Astrocyte (in vitro differentiated cells and primary cell): ENCODE measurements around the gene ST6GALNAC6. TPM values are rescaled to one million over a fixed set of nuclear protein-coding genes. Genes with fewer than 3 reads are reported as not detected.

Experiments
- DNase-seq: peaks from one replicate; pipeline ENCODE4 v3.0.0-alpha.2; 2010; ENCODE audit warnings: low read depth
- FAIRE-seq: peaks from 2 replicates; lab custom pipeline; 2011; peaks lifted over from hg19 to GRCh38; lab: Jason Lieb, UNC
- H2AFZ ChIP-seq: 2 replicates; pipeline ENCODE4 v1.6.0; 2012; ENCODE audit warnings: low read depth, low read length, inconsistent platforms
- H3K27ac ChIP-seq: 2 replicates; pipeline ENCODE4 v1.5.1; 2011; ENCODE audit warnings: low read depth, low read length, inconsistent platforms
- H3K27me3 ChIP-seq: 2 replicates; pipeline ENCODE4 v1.6.0; 2011; ENCODE audit warnings: low read length, inconsistent platforms; ENCODE audit not compliant: insufficient read depth
- H3K36me3 ChIP-seq: 2 replicates; pipeline ENCODE4 v1.5.1; 2011; ENCODE audit warnings: low read length, inconsistent platforms; ENCODE audit not compliant: insufficient read depth
- H3K4me1 ChIP-seq: 2 replicates; pipeline ENCODE4 v1.5.1; 2011; ENCODE audit warnings: low read length, inconsistent platforms; ENCODE audit not compliant: insufficient read depth
- H3K4me2 ChIP-seq: 2 replicates; pipeline ENCODE4 v1.6.0; 2012; ENCODE audit warnings: low read length, inconsistent platforms
- H3K4me3 ChIP-seq: 2 replicates; pipeline ENCODE4 v1.5.1; 2011; ENCODE audit warnings: low read depth, mild to moderate bottlenecking, low read length, inconsistent platforms; ENCODE audit not compliant: insufficient read depth
- H3K79me2 ChIP-seq: 2 replicates; pipeline ENCODE4 v1.6.0; 2012; ENCODE audit warnings: mild to moderate bottlenecking, low read length, inconsistent platforms; ENCODE audit not compliant: insufficient read depth
- H3K9ac ChIP-seq: 2 replicates; pipeline ENCODE4 v1.6.0; 2012; ENCODE audit warnings: mild to moderate bottlenecking, low read length, inconsistent platforms
- H3K9me3 ChIP-seq: 2 replicates; pipeline ENCODE4 v1.5.1; 2012; ENCODE audit warnings: low read depth, mild to moderate bottlenecking, low read length, inconsistent platforms; ENCODE audit not compliant: insufficient read depth
- H4K20me1 ChIP-seq: 2 replicates; pipeline ENCODE4 v1.6.0; 2012; ENCODE audit warnings: low read length, inconsistent platforms; ENCODE audit not compliant: insufficient read depth
- H3K27ac Mint-ChIP-seq: one replicate; pipeline ENCODE4 v1.8.0; 2021; ENCODE audit warnings: mild to moderate bottlenecking, mixed read lengths; ENCODE audit not compliant: unreplicated experiment
- H3K27me3 Mint-ChIP-seq: one replicate; pipeline ENCODE4 v1.8.0; 2021; ENCODE audit warnings: low read depth, mixed read lengths; ENCODE audit not compliant: unreplicated experiment
- H3K36me3 Mint-ChIP-seq: one replicate; pipeline ENCODE4 v1.8.0; 2021; ENCODE audit warnings: low read depth, mixed read lengths; ENCODE audit not compliant: unreplicated experiment
- H3K4me1 Mint-ChIP-seq: one replicate; pipeline ENCODE4 v1.8.0; 2021; ENCODE audit warnings: low read depth, mixed read lengths; ENCODE audit not compliant: unreplicated experiment
- H3K4me3 Mint-ChIP-seq: one replicate; pipeline ENCODE4 v1.8.0; 2021; ENCODE audit warnings: mild to moderate bottlenecking, moderate library complexity, mixed read lengths; ENCODE audit not compliant: unreplicated experiment
- H3K9me3 Mint-ChIP-seq: one replicate; pipeline ENCODE4 v1.8.0; 2021; ENCODE audit warnings: mild to moderate bottlenecking, mixed read lengths; ENCODE audit not compliant: unreplicated experiment
- EZH2 ChIP-seq: IDR thresholded peaks from 2 replicates; pipeline ENCODE4 v1.6.1; 2012; ENCODE audit warnings: mild to moderate bottlenecking, low read length, inconsistent platforms; ENCODE audit not compliant: insufficient read depth
- total RNA-seq: library from RNA; stranded (reverse); gene quantifications from 2 replicates; pipeline ENCODE4 v1.2.1, GENCODE V29; 2021
- TF ChIP-seq, protein P1 (sequence below): IDR thresholded peaks from 2 replicates; pipeline ENCODE4 v1.5.1; 2011; ENCODE audit warnings: low read depth, mild to moderate bottlenecking, inconsistent platforms, low read length, moderate library complexity; ENCODE audit not compliant: insufficient read depth

The ST6GALNAC6 gene
- total RNA-seq, 1 donor from 2014 or later = 30.4 TPM

DNA sequence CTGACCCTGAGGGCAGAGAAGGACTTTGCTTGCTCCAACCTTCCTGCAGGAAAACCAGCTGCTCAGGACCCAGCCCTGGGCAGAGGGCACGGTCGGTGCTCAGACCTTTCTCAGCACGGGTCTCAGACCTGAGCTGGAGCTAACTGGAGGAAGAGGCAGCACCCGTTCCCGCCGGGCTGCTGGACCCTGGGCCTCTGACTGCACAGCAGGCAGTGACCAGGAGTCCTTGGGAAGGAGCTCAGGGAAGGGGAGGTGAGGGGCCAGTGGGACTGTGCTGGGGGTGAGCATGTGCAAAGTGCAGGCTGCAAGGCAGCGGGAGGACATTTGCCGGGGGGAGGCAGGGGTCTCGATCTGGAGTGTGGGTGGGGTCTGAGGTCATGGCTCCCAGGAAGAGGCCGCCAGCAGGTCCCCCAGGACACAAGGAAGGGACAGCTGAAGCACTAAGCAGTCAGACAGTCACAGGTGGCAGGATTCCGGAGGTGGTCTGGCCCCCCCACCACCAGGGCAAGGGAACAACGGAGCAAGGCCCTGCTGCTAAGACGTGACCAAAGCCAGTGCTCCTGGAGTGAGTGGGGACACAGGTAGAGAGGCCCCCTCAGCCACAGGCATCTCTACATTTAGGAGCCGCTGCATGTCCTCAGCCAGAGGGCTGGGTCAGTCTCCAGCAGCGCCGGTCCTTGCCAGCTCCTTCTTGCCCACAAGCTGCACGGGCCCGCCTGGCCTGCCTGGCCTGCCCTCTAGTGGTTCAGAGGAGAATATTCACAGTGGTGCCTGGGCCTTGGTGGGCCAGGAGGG is 43.0 kb upstream of the ST6GALNAC6 start:
- no peak overlapping the region for H3K4me3 Mint-ChIP-seq
- H3K9me3 Mint-ChIP-seq = no peaks in the 10 kb centered on the region
- H3K9ac ChIP-seq = no peak overlapping the region
- H3K4me1 Mint-ChIP-seq = no peaks in the 10 kb centered on the region
- DNase-seq (no peak), FAIRE-seq (no peak)
- H3K9me3 ChIP-seq = no peaks in the 10 kb centered on the region
- no peak overlapping the region for H3K4me2 ChIP-seq
- no peak overlapping the region for H2AFZ ChIP-seq
- no peak overlapping the region for H3K27ac ChIP-seq
- no peaks in the 10 kb centered on the region for H3K4me1 ChIP-seq
- TF ChIP-seq, protein P1, sequence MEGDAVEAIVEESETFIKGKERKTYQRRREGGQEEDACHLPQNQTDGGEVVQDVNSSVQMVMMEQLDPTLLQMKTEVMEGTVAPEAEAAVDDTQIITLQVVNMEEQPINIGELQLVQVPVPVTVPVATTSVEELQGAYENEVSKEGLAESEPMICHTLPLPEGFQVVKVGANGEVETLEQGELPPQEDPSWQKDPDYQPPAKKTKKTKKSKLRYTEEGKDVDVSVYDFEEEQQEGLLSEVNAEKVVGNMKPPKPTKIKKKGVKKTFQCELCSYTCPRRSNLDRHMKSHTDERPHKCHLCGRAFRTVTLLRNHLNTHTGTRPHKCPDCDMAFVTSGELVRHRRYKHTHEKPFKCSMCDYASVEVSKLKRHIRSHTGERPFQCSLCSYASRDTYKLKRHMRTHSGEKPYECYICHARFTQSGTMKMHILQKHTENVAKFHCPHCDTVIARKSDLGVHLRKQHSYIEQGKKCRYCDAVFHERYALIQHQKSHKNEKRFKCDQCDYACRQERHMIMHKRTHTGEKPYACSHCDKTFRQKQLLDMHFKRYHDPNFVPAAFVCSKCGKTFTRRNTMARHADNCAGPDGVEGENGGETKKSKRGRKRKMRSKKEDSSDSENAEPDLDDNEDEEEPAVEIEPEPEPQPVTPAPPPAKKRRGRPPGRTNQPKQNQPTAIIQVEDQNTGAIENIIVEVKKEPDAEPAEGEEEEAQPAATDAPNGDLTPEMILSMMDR = peak; percentile 57
- no peak for TF ChIP-seq EZH2
- peaks cover 2% of the 10 kb centered on the region for H3K79me2 ChIP-seq
- no peaks in the 10 kb centered on the region for H3K27me3 ChIP-seq
- H3K36me3 ChIP-seq = no peaks in the 10 kb centered on the region
- no peak overlapping the region for H3K4me3 ChIP-seq
- no peaks in the 10 kb centered on the region for H3K27me3 Mint-ChIP-seq
- peaks cover 11% of the 10 kb centered on the region for H4K20me1 ChIP-seq
- no peak overlapping the region for H3K27ac Mint-ChIP-seq
- H3K36me3 Mint-ChIP-seq = peaks cover 7% of the 10 kb centered on the region

DNA sequence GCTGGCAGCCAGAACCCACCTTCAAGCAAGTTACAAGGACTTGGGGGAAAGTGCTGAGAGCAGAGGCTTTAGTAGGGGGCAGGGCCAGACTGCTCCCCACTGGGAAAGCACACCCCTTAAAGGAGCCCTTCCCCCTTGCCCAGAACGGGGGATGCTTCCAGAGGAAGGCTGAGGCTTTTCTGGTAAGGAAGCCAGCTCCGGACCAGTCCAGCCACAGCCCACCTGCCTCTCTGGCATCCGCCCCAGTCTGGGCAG is 42.5 kb upstream of the ST6GALNAC6 start:
- Histone ChIP-seq H3K27ac (no peak overlapping the region), H3K27me3 (no peaks in the 10 kb centered on the region), H3K36me3 (no peaks in the 10 kb centered on the region), H4K20me1 (peaks cover 11% of the 10 kb centered on the region), H3K79me2 (peaks cover 7% of the 10 kb centered on the region), H3K4me2 (no peak overlapping the region), H3K4me3 (no peak overlapping the region), H3K4me1 (peaks cover 3% of the 10 kb centered on the region), H3K9ac (no peak overlapping the region), H2AFZ (no peak overlapping the region), H3K9me3 (no peaks in the 10 kb centered on the region)
- Mint-ChIP-seq H3K27ac (no peak overlapping the region), H3K4me1 (no peaks in the 10 kb centered on the region), H3K9me3 (no peaks in the 10 kb centered on the region), H3K27me3 (no peaks in the 10 kb centered on the region), H3K4me3 (no peak overlapping the region), H3K36me3 (peaks cover 7% of the 10 kb centered on the region)
- DNase-seq (no peak), FAIRE-seq (no peak)
- TF ChIP-seq, protein P1 = no peak
- no peak for TF ChIP-seq EZH2
